Dermis microvascular lymphatic vessel endothelial cell (primary cell): Measurements from ENCODE around the gene C1QTNF6. TPM values are rescaled to one million over a fixed set of nuclear protein-coding genes. Genes with fewer than 3 reads are reported as not detected.

Experiments
- DNase-seq, 2 donors: peaks; one replicate each; pipeline versions ENCODE4 v3.0.0 to v3.0.0-alpha.2; 2010; ENCODE audit warnings: low read depth in 2 of 2
- total RNA-seq: library from RNA; depleted of rRNA; stranded (reverse); fragments of >200 nt; gene quantifications from 2 replicates; pipeline ENCODE4 v1.2.1, GENCODE V29; 2014

The C1QTNF6 gene
- total RNA-seq, 1 donor from 2014 or later = 5.0 TPM

DNA sequence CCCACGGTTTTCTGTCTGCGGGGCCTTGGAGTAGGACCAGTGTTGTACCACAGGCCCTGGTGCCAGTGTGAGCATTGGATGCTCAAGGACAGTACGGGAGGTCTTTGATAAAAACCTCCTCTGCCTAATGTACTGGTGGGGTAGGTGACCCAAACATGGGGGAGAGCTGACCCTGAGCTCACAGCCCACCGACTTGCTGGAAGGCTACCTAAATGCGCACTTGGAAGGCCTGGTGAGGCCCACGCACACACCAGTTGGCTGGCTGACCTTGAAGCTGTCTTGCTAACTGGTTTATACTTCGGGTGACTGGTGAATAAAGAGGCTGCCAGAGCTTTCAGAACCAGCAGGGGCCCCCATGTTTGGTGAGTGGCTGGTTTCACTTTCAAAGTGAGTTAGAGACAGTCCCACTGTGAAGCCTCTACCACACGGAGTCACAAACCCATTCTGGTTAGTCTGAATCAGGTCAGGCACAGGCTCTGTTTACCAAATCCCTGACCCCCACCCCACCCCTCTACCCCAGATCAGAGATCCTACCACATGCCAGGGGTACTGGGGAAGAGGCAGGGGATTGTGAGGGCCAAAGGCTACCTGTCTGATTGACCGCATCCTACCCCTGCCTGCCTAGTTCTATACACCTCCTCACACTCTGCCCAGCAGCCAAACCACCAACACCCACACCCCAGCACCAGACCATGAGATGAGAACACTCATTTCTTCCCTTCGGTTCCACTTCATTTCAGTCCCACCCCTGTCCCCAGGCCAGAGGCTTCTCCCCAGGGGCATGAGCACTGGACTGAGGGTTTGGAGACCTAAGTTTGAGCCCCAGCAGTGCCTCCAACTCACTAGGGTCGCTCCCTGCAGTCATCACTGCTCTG is 25.6 kb downstream of the C1QTNF6 start:
- no peak for DNase-seq

DNA sequence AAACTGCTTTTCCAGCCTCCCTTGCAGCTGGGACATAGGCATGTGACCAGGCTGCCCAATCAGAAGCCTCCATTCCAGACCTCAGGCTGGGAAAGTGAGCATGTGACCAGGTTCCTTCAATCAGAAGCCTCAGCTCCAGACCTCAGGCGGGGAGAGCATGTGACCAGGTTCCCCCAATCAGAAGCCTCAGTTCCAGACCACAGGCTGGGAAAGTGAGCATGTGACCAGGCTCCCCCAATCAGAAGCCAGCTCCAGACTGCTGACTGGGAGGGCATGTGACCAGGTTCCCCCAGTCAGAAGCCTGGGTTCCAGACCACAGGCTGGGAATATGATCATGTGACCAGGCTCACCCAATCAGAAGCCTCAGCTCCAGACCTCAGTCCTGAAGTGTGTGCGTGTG is 26.6 kb downstream of the C1QTNF6 start:
- peak in 1 of 2 donors; percentile 9 for DNase-seq

DNA sequence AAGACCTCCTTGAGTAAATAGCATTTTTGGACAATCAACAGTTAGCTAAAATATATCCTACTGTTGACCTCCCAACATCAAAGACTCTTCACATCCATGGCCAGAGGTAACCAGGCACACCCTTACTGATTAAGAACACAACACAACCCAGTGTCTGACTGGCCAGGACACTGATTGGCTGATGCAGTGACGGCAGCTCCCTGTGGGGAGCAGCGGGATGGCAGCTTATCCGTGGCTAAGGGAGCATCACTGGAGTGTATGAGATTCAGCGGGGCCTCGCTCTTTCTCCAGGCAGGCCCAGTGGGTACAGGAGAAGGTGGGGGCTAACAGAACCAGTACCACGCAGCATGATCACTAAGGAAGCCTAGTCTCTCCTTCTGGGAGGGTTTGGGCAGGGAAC is 28.0 kb downstream of the C1QTNF6 start:
- DNase-seq = no peak

DNA sequence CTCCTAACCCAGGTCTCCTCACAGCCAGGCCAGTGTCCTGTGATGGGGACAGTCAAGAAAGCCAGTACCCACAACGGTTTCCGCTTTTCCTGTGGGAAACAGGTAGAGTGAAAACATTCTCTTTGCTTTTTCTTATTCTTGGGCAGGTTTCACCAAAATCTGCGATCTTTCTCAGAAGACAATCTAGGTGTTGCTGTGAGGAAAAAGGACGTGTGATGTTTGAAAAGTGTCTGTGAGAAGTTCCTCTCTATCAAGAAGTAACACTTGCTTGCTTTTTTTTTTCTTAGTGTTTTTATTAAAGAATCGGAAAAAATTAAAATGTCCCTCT is 29.1 kb downstream of the C1QTNF6 start:
- no peak for DNase-seq

DNA sequence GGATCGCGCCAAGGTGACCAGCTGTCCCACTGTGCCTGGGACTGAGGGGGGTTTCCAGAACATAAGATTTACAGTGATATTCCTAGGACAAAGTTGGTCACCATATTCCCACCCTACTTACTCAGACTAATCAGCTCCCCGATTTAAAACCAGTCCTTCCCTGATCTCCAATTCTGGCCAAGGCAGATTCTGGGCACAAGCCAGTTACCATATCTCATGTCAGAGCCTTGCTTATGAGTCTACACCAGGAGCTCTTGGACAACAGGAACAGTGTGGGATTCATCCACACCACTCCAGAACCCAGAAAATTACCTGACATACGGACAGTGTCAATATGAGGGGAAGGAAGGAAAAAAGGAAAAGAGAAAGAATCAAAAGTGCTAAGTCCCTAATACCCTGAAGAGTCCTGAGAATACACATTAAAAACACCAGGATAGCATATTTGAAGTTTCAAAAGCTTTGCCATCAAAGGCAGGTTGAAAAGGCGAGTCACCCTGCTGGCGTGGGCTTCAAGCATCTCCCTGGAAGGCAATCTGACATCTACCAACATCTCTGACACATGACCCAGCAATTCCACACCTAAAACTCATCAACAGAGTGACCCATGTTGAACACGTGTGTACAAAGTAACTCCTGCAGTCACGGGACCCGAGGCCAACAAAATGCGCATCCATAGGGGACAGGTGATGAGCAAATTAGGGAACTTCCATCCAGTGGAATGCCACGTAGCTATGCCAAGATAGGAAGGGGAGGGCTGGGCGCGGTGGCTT is 30.3 kb downstream of the C1QTNF6 start:
- no peak for DNase-seq

DNA sequence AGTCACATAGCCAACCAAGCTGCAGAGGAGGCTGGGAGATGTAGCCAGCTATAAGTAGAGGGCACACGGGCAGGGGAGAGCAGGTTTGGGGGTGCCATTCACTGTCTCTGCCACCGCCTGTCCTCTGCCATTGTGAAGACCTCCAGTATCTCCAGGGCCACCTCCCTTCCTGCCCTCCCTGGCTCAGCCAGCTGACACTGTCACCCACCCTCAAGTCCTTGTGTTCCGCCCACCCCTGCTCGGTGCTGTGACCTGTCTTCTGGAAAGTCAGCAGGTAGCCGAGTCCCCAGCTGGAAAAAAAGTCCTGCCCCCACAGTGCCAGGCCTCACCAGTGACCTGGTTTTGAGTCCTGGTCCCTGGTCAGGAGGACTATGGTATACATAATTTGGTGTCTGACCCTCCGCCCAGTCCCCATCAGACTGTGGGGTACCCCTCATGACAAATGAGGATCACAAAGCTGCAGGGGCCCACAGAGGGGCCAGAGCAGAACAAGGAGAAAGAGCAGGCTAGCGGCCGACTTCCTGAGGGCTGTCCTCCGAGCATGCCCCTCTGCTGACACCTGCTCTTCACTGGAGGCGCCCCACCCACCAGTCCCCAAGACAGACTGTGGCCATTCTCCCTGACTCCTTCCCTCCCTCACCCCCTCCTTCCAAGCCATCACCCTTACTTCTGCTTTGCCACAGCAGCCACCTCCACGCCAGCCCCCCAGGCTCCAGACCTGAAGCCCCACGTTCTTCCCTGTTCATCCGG is 31.2 kb downstream of the C1QTNF6 start:
- no peak for DNase-seq

DNA sequence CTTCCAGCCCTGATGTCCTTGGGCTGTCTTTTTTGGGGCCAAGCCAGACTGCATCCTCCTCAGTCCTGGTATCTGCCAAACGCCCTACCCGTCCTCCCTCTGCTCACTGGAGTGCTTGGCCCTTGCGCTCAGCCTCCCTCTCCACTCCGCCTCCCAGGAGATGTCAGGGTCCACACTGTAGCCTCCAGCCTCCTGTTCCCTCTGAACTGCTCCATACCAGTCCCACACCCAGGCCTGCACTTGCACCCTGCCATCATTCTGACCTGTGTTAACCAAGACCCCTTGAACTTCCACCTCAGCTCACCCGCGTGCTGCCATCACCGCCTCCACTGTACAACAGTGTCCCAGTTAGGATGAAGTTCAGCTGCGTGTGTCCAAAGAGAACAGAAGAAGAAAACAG is 32.1 kb downstream of the C1QTNF6 start:
- no peak for DNase-seq

DNA sequence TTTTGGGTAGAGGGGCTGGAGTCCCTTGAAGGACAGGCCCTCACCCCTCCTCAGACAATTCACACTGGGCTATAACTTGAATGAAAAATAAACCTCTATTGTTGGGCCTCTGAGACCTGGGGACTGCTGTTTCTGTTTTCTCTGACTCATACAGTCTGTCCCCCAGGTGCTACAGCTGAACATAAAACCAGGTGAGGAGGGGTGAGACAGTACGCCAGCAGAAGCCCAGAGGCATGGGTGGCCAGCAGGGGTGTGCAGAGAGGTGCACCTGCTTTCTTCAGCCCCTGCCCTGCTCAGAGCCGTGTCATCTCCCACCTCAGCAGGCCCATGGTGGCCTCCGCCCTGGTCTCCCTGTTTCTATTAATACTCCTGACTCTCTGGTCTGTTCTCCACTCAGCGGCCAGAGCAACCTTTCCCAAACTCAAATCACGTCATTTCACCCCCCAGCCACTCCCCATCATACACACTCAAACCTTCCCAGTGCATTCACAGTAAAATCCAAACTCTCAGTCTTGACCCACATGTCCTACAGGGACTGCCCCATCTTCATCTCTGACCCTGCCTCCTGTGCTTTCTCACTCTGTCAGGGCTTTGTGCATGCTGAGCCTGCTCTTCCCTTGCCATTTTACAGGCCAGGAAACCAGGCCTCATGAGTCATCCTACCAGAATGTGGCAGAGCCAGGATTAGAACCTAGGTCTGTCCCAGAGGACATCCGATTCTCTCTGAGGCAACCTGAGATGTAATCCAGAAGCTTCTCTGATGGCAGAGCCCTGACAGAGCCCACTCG is 32.9 kb downstream of the C1QTNF6 start:
- DNase-seq = no peak

DNA sequence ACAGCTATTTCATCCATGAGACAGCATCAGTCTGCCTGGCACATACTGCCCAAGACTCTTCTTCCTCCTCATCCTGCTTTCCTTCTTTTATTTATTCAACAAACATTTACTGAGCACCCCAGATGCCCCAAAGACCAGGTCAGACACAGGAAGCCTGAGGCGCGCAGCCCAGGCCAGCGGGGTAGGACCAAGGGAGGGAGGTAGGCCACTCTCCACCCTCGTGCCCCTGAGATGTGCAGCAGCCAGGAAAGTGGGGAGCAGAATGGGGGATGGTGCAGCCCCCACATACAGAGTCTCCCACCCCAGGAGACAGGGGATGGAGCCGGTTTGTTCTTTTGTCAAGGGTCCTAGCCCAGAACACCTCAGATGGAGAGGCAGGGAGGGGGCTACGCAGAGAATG is 34.1 kb downstream of the C1QTNF6 start:
- no peak for DNase-seq

DNA sequence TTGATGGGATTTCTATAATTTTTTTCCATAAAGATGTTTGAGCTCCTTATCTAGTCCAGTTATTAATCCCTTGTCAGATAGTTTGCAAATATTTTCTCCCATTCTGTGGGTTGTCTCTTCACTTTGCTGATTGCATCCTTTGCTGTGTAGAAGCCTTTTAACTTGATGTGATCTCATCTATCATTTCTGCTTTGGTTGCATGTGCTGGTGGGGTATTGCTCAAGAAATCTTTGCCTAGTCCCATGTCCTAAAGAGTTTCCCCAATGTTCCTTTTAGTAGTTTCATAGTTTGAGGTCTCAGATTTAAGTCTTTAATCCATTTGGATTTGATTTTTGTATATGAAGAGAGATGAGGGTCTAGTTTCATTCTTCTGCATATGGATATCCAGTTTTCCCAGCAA is 36.6 kb downstream of the C1QTNF6 start:
- no peak for DNase-seq

DNA sequence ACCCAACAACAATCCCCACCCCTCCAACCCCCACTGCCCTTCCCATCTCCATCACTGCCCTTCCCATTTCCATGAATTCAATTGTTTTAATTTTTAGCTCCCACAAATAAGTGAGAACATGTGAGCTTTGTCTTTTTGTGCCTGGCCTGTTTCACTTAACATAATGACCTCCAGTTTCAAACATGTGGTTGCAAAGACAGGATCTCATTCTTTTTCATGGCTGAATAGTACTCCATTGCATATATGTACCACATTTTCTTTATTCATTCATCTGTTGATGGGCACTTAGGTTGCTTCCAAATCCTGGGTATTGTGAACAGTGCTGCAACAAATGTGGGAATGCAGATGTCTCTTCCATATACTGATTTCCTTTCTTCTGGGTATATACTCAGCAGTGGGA is 37.3 kb downstream of the C1QTNF6 start:
- DNase-seq = no peak

DNA sequence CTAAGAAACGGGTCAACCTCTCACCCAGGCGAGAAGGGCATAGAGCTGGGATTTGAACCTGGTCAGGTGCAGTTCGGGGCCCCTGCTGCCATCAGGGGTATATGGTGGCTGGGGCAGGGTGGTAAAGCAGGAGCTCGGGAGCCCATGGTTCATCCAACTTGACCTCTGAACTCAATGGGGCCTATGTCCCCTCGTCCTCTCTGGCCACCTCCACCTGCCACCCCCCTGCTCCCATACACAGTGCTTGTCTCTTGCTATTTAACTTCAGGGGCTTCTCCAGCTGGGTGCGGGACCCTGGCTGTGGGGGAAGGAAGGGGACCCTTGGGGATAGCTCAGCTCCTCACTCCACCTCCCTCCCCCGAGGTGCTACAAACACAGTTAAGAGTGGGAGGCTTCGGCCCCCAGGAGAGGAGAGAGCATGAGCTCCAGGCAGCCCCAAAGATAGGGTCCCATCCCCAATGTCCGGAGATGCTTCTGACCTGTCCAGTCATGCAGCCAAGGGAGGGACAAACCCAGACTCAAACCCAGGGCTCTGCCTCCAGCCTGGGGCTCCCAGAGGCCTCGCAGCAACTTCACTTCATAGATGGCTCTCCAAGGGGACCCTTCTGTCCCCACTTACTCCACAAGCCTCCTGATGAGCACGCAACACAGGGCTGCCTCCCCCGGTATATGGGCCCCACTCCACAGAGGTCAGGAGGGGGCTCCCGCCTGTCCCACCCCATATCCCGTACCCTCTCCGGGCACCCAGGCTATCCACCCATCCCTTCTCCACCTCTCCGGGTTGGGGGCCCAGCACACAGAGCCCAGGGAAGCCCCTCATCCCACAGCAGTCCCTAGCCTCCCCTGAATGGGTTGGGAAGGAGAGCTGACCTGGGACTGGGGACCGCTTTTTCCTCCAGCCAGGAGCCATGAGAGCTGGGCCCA is 39.0 kb downstream of the C1QTNF6 start:
- DNase-seq = no peak

DNA sequence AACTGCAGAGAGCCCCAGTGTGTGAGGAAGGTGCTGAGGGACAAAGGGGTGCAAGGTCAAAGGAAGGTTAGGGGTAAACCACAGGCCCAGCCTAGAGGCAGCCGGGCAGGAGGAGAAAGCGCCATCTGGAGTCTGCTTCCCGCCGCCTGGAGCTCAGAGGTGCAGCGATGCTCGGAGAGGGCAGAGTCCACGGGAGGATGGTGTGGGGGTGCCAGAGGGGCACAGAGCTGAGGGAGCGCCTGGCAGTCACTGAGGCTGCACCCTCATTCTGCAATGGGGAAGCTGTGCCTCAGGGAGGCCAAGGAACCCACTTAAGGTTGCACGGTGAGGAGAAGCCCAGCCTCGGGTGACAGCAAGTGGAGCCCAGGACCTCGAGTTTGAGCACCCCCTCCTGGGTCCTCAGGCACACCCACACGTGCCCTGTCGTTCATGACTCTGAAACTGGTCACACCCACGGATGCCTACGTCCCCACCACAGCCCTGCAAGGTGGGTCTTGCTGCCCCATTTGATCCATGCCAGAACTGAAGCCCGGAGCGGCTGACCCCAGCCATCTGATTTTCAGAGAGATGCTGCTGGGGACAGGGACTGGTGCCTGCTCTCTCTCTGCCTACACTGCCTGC is 39.9 kb downstream of the C1QTNF6 start:
- DNase-seq = no peak

DNA sequence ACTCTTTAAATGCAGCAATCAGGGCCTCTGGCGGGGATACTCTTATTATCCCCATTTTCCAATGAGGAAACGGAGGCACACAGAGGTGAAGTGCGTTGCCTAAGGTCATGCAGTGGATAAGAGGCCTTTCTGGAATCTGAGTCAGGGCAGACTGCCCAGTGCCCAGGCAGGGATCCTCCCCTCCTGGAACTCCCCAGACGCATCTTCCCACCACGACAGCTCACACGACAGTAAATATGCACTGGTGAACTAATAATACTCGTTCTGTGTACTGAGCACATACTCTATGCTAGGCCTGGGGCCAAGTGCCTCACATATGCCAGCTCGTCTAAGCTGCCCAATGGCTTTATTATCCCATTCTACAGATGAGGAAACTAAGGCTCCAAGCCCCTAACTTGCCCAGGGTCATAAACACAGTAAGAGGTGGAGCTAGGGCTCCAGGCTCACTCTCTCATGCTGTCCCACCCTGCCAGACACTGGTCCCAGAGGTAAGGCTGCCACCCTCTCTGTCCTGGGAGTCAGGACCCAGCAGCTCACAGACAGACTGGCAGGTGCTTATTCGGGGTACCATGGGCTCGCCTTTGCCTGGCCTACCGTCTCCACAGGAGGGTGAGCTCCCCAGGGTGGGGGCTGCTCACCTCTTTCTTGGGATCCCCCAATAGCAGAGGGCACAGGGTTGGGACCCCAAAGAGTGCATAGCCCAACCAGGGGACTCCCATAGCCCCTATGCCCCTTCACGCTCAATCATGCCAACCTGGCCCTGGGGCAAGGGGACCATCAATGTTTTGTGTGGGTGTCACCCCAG is 40.7 kb downstream of the C1QTNF6 start:
- no peak for DNase-seq

DNA sequence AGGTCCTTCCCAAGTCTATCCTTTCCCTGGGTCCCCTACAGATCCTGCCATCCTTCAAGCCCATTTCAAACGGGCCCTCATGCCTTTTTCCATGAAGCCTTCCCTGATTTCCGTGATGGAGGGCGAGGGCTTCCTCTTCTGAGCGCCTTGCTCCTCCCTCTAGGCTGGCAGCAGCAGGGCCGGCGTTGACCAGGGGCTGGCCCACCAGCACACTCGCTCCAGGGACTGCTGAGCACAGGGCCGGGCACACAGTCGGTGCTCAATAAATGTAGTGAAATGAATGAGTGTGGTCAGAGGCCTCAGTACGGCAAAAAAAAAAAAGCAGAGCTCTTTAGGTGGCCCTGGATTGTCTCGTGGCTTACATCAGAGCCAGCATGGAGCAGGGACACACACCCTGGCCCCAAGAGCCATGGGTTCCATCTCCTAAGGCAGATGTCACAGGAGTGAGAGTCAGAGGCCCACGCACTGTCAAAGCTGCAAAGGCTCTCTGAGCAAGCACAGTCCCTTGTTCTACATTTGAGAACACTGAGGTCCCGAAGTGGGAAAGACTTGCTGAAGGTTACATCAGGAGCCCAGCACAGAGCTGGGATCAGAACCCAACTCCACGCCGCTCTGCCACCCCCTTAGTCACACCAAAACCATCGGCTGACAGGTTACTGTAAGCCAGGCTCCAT is 41.4 kb downstream of the C1QTNF6 start:
- no peak for DNase-seq

DNA sequence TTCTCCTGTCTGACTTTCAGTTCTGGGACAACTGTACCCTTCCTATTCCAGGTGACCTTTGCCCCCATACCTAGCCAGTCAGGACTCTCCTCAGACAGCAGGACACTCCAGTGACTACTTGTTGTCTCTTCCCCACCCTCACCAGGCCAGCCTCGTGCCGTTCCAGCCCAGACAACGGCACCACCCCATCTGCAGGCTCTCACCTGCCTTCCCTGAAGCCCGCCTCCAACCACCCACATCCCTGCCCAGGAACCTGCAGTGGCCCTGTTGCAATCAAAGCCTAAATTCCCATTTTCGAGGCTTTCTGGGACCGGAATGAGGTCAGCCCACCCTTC is 42.0 kb downstream of the C1QTNF6 start:
- no peak for DNase-seq

DNA sequence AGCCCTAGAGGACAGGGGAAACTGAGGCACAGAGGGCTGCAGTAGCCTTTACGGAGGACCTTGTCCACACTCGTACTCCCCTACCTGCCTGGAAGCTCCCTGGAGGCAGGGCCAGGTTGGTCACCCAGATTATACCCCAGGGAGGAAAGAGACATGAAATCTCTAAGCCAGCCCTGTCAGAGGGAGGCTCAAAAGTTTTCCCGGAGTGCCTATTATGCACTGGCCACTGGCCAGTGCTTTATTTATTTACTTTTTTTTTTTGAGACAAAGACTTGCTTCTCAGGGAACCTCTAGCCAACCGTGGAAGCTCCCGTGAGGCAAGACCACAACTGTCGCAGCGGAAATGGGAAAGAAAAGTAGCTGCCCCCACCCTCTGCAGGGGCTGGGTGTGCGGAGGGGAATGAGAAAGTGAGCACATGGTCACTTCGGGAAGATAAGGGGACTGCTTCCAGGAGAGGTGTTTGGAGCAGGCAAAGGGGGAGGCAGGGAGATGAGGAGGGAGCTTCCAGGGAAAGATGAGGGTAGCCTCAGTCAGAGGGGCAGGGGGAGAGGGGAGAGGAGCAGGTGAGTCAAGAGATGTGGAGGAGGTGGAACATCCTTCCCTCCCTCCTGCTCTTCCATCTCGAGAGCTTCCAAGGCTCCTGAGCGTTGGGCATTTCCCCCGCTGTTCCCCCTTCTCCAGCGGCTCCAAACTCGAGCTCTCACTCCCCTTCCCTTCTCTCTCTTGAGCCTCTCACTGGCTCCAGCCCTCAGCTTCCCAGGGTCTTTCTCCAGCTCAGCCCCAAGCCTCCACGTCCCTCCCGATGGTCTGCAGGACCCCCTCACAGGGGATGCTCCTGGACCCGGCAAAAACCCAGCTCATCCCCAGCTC is 42.6 kb downstream of the C1QTNF6 start:
- no peak for DNase-seq

DNA sequence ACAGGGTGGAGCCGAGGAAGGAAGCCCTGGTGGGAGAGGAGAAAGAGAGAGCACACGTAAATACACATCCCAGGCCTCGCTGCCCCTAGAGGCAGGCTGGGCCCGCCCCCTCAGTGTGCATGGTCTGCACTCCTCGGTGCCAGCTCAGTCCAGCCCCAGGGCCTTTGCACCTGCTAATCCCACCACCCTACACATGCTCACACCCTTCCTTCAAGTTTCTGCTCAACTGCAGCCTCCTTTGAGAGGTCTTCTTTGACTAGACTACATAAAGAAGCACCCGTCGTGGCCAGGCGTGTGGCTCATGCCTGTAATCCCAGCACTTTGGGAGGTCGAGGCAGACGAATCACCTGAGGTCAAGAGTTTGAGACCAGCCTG is 43.9 kb downstream of the C1QTNF6 start:
- DNase-seq = no peak
